ENCODE data around the gene PCMTD2. TPM values are rescaled to one million over a fixed set of nuclear protein-coding genes. Genes with fewer than 3 reads are reported as not detected.

PCMTD2 gene
- polyA plus RNA-seq, 4 donors = 132 to 182 (median 154) TPM

GRCh38 chr20:64254571-64255360 lies 782 bp upstream of the PCMTD2 start:
- DNase-seq (ENCODE audit: low read depth in 4 of 4, low spot score in 3 of 4) = no peak

GRCh38 chr20:64256282-64256935 lies 861 bp downstream of the PCMTD2 start:
- no peak for DNase-seq (ENCODE audit: low read depth in 4 of 4, low spot score in 3 of 4)

- no peak for DNase-seq (ENCODE audit: low read depth in 4 of 4, low spot score in 3 of 4)
Measured at GRCh38 chr20:64257107-64257757, 1.7 kb downstream of the PCMTD2 start.

GRCh38 chr20:64258071-64258823 lies 2.7 kb downstream of the PCMTD2 start:
- DNase-seq (ENCODE audit: low read depth in 4 of 4, low spot score in 3 of 4) = no peak

- DNase-seq (ENCODE audit: low read depth in 4 of 4, low spot score in 3 of 4) = no peak
Measured at GRCh38 chr20:64260239-64260638, 4.7 kb downstream of the PCMTD2 start.

GRCh38 chr20:64261138-64261537 lies 5.6 kb downstream of the PCMTD2 start:
- DNase-seq (ENCODE audit: low read depth in 4 of 4, low spot score in 3 of 4) = peak in 2 of 4 donors; percentile 57 to 60

- no peak for DNase-seq (ENCODE audit: low read depth in 4 of 4, low spot score in 3 of 4)
Measured at GRCh38 chr20:64264091-64264490, 8.5 kb downstream of the PCMTD2 start.

- DNase-seq (ENCODE audit: low read depth in 4 of 4, low spot score in 3 of 4) = no peak
Measured at GRCh38 chr20:64265201-64265600, 9.7 kb downstream of the PCMTD2 start.

GRCh38 chr20:64266988-64267387 lies 11.4 kb downstream of the PCMTD2 start:
- DNase-seq (ENCODE audit: low read depth in 4 of 4, low spot score in 3 of 4) = no peak

- DNase-seq (ENCODE audit: low read depth in 4 of 4, low spot score in 3 of 4) = no peak
Measured at GRCh38 chr20:64268174-64268573, 12.6 kb downstream of the PCMTD2 start.

- no peak for DNase-seq (ENCODE audit: low read depth in 4 of 4, low spot score in 3 of 4)
Measured at GRCh38 chr20:64269604-64270411, 14.3 kb downstream of the PCMTD2 start.

- DNase-seq (ENCODE audit: low read depth in 4 of 4, low spot score in 3 of 4) = no peak
Measured at GRCh38 chr20:64271636-64272035, 16.1 kb downstream of the PCMTD2 start.

GRCh38 chr20:64273109-64273508 lies 17.6 kb downstream of the PCMTD2 start:
- DNase-seq (ENCODE audit: low read depth in 4 of 4, low spot score in 3 of 4) = no peak

- DNase-seq (ENCODE audit: low read depth in 4 of 4, low spot score in 3 of 4) = no peak
Measured at GRCh38 chr20:64276817-64277216, 21.3 kb downstream of the PCMTD2 start.

GRCh38 chr20:64277571-64278316 lies 22.2 kb downstream of the PCMTD2 start:
- no peak for DNase-seq (ENCODE audit: low read depth in 4 of 4, low spot score in 3 of 4)

GRCh38 chr20:64278317-64278681 lies 22.8 kb downstream of the PCMTD2 start:
- no peak for DNase-seq (ENCODE audit: low read depth in 4 of 4, low spot score in 3 of 4)

GRCh38 chr20:64279826-64280459 lies 24.4 kb downstream of the PCMTD2 start:
- DNase-seq (ENCODE audit: low read depth in 4 of 4, low spot score in 3 of 4) = no peak

GRCh38 chr20:64280460-64280843 lies 24.9 kb downstream of the PCMTD2 start:
- DNase-seq (ENCODE audit: low read depth in 4 of 4, low spot score in 3 of 4) = no peak

GRCh38 chr20:64283646-64284045 lies 28.1 kb downstream of the PCMTD2 start:
- DNase-seq (ENCODE audit: low read depth in 4 of 4, low spot score in 3 of 4) = no peak

Measured in right renal pelvis (tissue), 4 donors.